ENCODE results near the gene HPSE. TPM values are rescaled to one million over a fixed set of nuclear protein-coding genes. Genes with fewer than 3 reads are reported as not detected.

Gene HPSE
- total and polyA plus RNA-seq, 2 experiments from 2014 or later, result 0.06 TPM; not detected in 1

DNA sequence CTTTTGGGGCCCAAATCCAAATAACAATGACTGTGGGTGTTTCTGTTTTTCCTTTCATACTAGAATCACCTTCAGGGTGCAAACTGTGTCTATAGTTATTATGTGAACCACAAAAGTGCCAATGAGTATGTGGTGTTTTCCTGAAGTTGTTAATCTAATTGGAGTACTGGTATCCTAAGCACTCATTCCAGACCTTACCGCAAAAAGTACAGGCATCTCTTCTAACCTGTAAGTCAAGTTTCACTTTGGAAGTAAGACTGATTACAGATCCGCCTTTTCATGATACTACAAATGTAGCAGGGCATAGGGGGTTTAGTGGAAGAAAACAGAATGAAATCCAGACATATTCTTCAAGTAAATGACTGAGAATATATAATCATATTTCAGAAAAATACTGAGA lies 66.2 kb downstream of the HPSE start:
- no peak for DNase-seq (ENCODE audit: low read depth in 1 of 2, low spot score in 1 of 2)
- TF ChIP-seq, protein P1, sequence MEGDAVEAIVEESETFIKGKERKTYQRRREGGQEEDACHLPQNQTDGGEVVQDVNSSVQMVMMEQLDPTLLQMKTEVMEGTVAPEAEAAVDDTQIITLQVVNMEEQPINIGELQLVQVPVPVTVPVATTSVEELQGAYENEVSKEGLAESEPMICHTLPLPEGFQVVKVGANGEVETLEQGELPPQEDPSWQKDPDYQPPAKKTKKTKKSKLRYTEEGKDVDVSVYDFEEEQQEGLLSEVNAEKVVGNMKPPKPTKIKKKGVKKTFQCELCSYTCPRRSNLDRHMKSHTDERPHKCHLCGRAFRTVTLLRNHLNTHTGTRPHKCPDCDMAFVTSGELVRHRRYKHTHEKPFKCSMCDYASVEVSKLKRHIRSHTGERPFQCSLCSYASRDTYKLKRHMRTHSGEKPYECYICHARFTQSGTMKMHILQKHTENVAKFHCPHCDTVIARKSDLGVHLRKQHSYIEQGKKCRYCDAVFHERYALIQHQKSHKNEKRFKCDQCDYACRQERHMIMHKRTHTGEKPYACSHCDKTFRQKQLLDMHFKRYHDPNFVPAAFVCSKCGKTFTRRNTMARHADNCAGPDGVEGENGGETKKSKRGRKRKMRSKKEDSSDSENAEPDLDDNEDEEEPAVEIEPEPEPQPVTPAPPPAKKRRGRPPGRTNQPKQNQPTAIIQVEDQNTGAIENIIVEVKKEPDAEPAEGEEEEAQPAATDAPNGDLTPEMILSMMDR (IDR thresholded peaks at IDR 0.05; ENCODE audit: low read depth, low read length), result no peak
- Histone ChIP-seq H3K27ac (no peak overlapping the region), H3K4me1 (ENCODE audit: low read depth) (no peaks in the 10 kb centered on the region), H3K36me3 (peaks cover 2% of the 10 kb centered on the region), H3K27me3 (no peaks in the 10 kb centered on the region), H3K4me3 (no peak overlapping the region), H3K9me3 (ENCODE audit: low read depth) (no peaks in the 10 kb centered on the region)

DNA sequence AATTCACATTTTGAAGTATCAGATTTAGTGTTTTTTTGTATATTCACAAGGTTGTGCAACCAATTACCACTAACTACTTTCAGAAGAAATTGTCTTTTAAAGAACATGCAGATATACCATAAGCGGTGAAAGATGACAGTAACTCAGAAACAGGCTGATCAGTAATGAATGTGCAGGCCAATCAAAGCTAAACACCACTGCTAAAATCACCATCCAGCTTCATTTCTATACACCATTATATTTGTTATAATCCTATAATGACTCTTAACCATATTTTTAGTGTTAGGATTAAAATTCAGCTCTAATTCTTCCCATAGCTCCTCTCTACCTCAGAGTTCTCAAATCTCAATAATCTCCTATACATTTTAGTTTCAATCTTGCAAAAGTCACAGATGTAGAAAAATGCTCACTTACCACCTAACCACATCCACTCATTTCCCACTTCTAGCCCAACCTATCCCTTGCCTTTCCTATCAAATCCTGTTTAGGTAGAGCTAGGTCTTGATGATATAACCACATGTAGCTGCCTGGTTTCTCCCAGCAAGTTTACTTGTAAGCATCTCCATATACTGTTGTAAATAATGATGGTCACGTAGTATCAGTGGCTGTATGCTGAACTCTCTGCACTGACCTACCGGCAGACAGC lies 66.7 kb downstream of the HPSE start:
- H3K36me3 ChIP-seq, result peaks cover 2% of the 10 kb centered on the region
- no peak overlapping the region for H3K27ac ChIP-seq
- no peak for DNase-seq (ENCODE audit: low read depth in 1 of 2, low spot score in 1 of 2)
- TF ChIP-seq, protein P1 (IDR thresholded peaks at IDR 0.05; ENCODE audit: low read depth, low read length), result no peak
- no peaks in the 10 kb centered on the region for H3K4me1 ChIP-seq (ENCODE audit: low read depth)
- no peaks in the 10 kb centered on the region for H3K9me3 ChIP-seq (ENCODE audit: low read depth)
- H3K4me3 ChIP-seq, result no peak overlapping the region
- no peaks in the 10 kb centered on the region for H3K27me3 ChIP-seq

DNA sequence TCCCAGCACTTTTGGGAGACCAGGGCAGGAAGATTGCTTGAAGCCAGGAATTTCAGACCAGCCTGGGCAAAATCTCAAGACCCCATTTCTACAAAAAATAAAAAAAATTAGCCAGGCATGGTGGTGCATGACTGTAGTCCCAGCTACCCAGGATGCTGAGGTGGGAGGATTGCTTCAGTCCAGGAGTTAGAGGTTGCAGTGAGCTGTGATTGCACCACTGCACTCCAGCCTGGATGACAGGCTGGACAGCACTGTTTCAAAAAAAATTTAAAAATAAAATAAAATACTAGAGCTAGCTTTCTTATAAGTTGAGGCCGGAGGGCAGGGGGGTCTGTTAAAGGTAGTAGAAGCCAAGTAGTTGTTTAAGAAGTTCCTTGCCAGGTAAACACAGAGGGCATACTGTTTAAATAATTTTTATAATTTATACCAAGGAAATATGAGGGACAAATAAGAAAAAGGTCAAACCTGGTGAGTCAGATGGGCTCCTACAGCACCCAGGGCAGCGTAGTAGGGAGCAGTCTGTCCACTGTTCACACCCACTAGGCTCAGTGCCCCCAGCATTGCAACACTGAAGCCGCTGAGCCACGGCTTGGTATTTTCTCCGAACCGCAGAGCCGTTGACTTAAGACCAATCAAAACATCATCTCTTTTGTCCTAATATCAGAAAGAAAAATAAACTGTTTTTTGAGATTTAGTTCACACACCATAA lies 67.4 kb downstream of the HPSE start:
- TF ChIP-seq, protein P1 (IDR thresholded peaks at IDR 0.05; ENCODE audit: low read depth, low read length), result no peak
- peaks cover 2% of the 10 kb centered on the region for H3K36me3 ChIP-seq
- H3K9me3 ChIP-seq (ENCODE audit: low read depth), result no peaks in the 10 kb centered on the region
- no peak overlapping the region for H3K4me3 ChIP-seq
- no peaks in the 10 kb centered on the region for H3K4me1 ChIP-seq (ENCODE audit: low read depth)
- no peaks in the 10 kb centered on the region for H3K27me3 ChIP-seq
- DNase-seq (ENCODE audit: low read depth in 1 of 2, low spot score in 1 of 2), result peak in 1 of 2 donors; percentile 94
- no peak overlapping the region for H3K27ac ChIP-seq

DNA sequence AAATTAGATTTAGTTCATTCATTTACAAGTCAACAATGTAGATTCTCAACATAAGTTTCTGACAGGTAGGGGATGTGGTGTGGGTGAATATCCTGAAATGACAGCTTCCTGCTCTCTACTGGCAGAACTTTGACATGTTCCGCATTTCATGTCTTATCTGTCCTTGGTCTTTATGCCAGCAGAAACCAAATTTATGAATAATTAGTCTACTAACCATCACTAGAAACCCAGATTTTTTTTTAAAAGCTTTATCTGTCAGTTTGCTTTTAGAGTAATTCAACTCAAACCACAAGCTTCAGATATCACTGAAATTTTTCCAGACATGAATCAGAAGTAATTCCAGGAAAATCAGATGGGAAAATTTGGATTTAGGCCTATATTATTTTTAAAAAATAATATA lies 68.0 kb downstream of the HPSE start:
- H3K9me3 ChIP-seq (ENCODE audit: low read depth), result no peaks in the 10 kb centered on the region
- H3K27ac ChIP-seq, result no peak overlapping the region
- no peak overlapping the region for H3K4me3 ChIP-seq
- TF ChIP-seq, protein P1 (IDR thresholded peaks at IDR 0.05; ENCODE audit: low read depth, low read length), result no peak
- H3K4me1 ChIP-seq (ENCODE audit: low read depth), result no peaks in the 10 kb centered on the region
- DNase-seq (ENCODE audit: low read depth in 1 of 2, low spot score in 1 of 2), result peak in 1 of 2 donors; percentile 62
- peaks cover 2% of the 10 kb centered on the region for H3K36me3 ChIP-seq
- H3K27me3 ChIP-seq, result no peaks in the 10 kb centered on the region

DNA sequence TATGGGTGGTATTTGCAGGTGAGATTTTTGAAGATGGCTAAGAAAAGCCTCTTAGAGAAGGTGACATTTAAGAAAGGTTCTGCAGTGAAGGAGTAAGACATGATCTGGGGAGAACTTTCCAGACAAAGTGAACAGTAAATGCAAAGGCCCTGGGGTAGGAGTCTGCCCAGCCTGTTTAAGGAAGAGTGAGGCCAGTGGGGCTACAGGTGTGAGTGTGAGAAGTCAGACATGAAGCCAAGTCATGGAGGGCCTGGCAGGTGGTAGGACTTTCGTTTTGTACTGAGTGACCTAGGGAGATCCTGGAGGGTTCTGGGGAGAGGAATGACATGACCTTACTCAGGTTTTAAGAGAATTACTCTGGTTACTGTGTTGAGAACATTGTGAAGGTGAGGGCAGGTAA lies 71.5 kb downstream of the HPSE start:
- Histone ChIP-seq H3K4me1 (ENCODE audit: low read depth) (no peaks in the 10 kb centered on the region), H3K9me3 (ENCODE audit: low read depth) (no peaks in the 10 kb centered on the region), H3K27me3 (no peaks in the 10 kb centered on the region), H3K36me3 (no peaks in the 10 kb centered on the region), H3K4me3 (no peak overlapping the region), H3K27ac (no peak overlapping the region)
- TF ChIP-seq, protein P1 (IDR thresholded peaks at IDR 0.05; ENCODE audit: low read depth, low read length), result no peak
- DNase-seq (ENCODE audit: low read depth in 1 of 2, low spot score in 1 of 2), result no peak

Measured in cardiac muscle cell (in vitro differentiated cells and primary cell).